ENCODE data around the gene ZNF124.
"Not testable (repeated sequence)": the region's sequence is repeated elsewhere in the genome, so short reads cannot be mapped to it uniquely, and the experiment has no call there.

The ZNF124 gene

GRCh38 chr1:247171875-247172563 lies at the start of gene ZNF124:
Gene ZNF124 (minus strand): TSS chr1:247172020. CDS start chr1:247171877, 143 bp downstream.
- Histone ChIP-seq H3K27ac (ENCODE audit: low read length) (0 out of 2 replicates have a peak within 1 kb of the TSS, but pooled peaks have one; percentile 35), H3K79me2 (ENCODE audit: insufficient read depth, low read length) (peaks cover 31% of the 10 kb centered on the region), H3K9ac (ENCODE audit: low read depth, low read length) (peak within 1 kb of the TSS; percentile 31; the same call in 1 of the 2 replicates), H3K4me1 (ENCODE audit: insufficient read depth, low read length) (peaks cover 21% of the 10 kb centered on the region), H3K36me3 (ENCODE audit: insufficient read depth, low read length) (peaks cover 14% of the 10 kb centered on the region; the same call in 1 of the 2 replicates), H3K4me2 (ENCODE audit: insufficient read depth, low read length) (peak within 1 kb of the TSS; percentile 57; the same call in 1 of the 2 replicates)
- H2AFZ ChIP-seq (ENCODE audit: low read depth, low read length); H4K20me1 ChIP-seq (ENCODE audit: insufficient read depth, low read length); DNase-seq; H3K27me3 ChIP-seq (ENCODE audit: insufficient read depth, low read length, poor library complexity); H3K4me3 ChIP-seq (ENCODE audit: low read depth in 1 of 2, low read length in 2 of 2); H3K9me3 ChIP-seq (ENCODE audit: insufficient read depth, low read length, severe bottlenecking): not testable (repeated sequence)
- peak; percentile 94 for ATAC-seq (ENCODE audit: insufficient read depth, low read depth)

GRCh38 chr1:247220280-247220679 lies 48.5 kb upstream of the ZNF124 start:
- not testable (repeated sequence) for H4K20me1 ChIP-seq (ENCODE audit: insufficient read depth, low read length); DNase-seq; H3K9ac ChIP-seq (ENCODE audit: low read depth, low read length); ATAC-seq (ENCODE audit: insufficient read depth, low read depth); H3K36me3 ChIP-seq (ENCODE audit: insufficient read depth, low read length); H3K27me3 ChIP-seq (ENCODE audit: insufficient read depth, low read length, poor library complexity); H3K4me1 ChIP-seq (ENCODE audit: insufficient read depth, low read length); H3K4me3 ChIP-seq (ENCODE audit: low read depth in 1 of 2, low read length in 2 of 2); H2AFZ ChIP-seq (ENCODE audit: low read depth, low read length); H3K4me2 ChIP-seq (ENCODE audit: insufficient read depth, low read length); H3K27ac ChIP-seq (ENCODE audit: low read length); H3K9me3 ChIP-seq (ENCODE audit: insufficient read depth, low read length, severe bottlenecking); H3K79me2 ChIP-seq (ENCODE audit: insufficient read depth, low read length)

GRCh38 chr1:247218121-247218651 lies 46.4 kb upstream of the ZNF124 start:
- Histone ChIP-seq H3K27ac (ENCODE audit: low read length) (no peak overlapping the region), H3K79me2 (ENCODE audit: insufficient read depth, low read length) (no peaks in the 10 kb centered on the region), H3K4me2 (ENCODE audit: insufficient read depth, low read length) (no peak overlapping the region), H3K9ac (ENCODE audit: low read depth, low read length) (no peak overlapping the region), H3K4me3 (ENCODE audit: low read depth in 1 of 2, low read length in 2 of 2) (no peak overlapping the region), H3K4me1 (ENCODE audit: insufficient read depth, low read length) (no peaks in the 10 kb centered on the region), H3K36me3 (ENCODE audit: insufficient read depth, low read length) (no peaks in the 10 kb centered on the region), H3K9me3 (ENCODE audit: insufficient read depth, low read length, severe bottlenecking) (no peaks in the 10 kb centered on the region), H2AFZ (ENCODE audit: low read depth, low read length) (no peak overlapping the region), H4K20me1 (ENCODE audit: insufficient read depth, low read length) (no peaks in the 10 kb centered on the region), H3K27me3 (ENCODE audit: insufficient read depth, low read length, poor library complexity) (peaks cover 8% of the 10 kb centered on the region)
- TF ChIP-seq CTCF (IDR thresholded peaks at IDR 0.05; ENCODE audit: borderline replicate concordance, extremely low read depth, low read length, poor library complexity, severe bottlenecking) (no peak), EZH2 (IDR thresholded peaks at IDR 0.05; ENCODE audit: borderline replicate concordance, low read depth, low read length, severe bottlenecking) (no peak)
- ATAC-seq (ENCODE audit: insufficient read depth, low read depth): no peak
- no peak for DNase-seq

- H3K4me3 ChIP-seq (ENCODE audit: low read depth in 1 of 2, low read length in 2 of 2): no peak overlapping the region
- no peak overlapping the region for H2AFZ ChIP-seq (ENCODE audit: low read depth, low read length)
- no peak for ATAC-seq (ENCODE audit: insufficient read depth, low read depth)
- no peak for DNase-seq
- peaks cover 2% of the 10 kb centered on the region; the same call in 1 of the 2 replicates for H3K4me1 ChIP-seq (ENCODE audit: insufficient read depth, low read length)
- TF ChIP-seq EZH2 (IDR thresholded peaks at IDR 0.05; ENCODE audit: borderline replicate concordance, low read depth, low read length, severe bottlenecking): no peak
- TF ChIP-seq CTCF (IDR thresholded peaks at IDR 0.05; ENCODE audit: borderline replicate concordance, extremely low read depth, low read length, poor library complexity, severe bottlenecking): no peak
- no peaks in the 10 kb centered on the region for H3K36me3 ChIP-seq (ENCODE audit: insufficient read depth, low read length)
- peaks cover 8% of the 10 kb centered on the region for H3K27me3 ChIP-seq (ENCODE audit: insufficient read depth, low read length, poor library complexity)
- H3K79me2 ChIP-seq (ENCODE audit: insufficient read depth, low read length): no peaks in the 10 kb centered on the region
- no peaks in the 10 kb centered on the region for H3K9me3 ChIP-seq (ENCODE audit: insufficient read depth, low read length, severe bottlenecking)
- H3K4me2 ChIP-seq (ENCODE audit: insufficient read depth, low read length): no peak overlapping the region
- no peaks in the 10 kb centered on the region for H4K20me1 ChIP-seq (ENCODE audit: insufficient read depth, low read length)
- no peak overlapping the region for H3K27ac ChIP-seq (ENCODE audit: low read length)
- no peak overlapping the region for H3K9ac ChIP-seq (ENCODE audit: low read depth, low read length)
These were observed 44.4 kb upstream of the ZNF124 start for GRCh38 chr1:247216261-247216660.

All from DND-41 (cell line).